ENCODE measurements around the gene FAM3C. TPM values are rescaled to one million over a fixed set of nuclear protein-coding genes. Genes with fewer than 3 reads are reported as not detected.

FAM3C gene
- total and polyA plus RNA-seq, 2 experiments from 2014 or later: 38.6 to 52.4 TPM

GRCh38 chr7:121329191-121330052, 66.7 kb downstream of the FAM3C start:
- peak overlapping the region; percentile 53 for H3K4me3 ChIP-seq
- H3F3A ChIP-seq (ENCODE audit: insufficient read depth): no peaks in the 10 kb centered on the region
- H3K9ac ChIP-seq: no peak overlapping the region
- H3K9me3 ChIP-seq (ENCODE audit: low read depth): no peaks in the 10 kb centered on the region
- H3K36me3 ChIP-seq (ENCODE audit: low read depth): no peaks in the 10 kb centered on the region
- H3K27ac ChIP-seq: no peak overlapping the region
- in situ Hi-C loops (cut with MboI): loop anchor here (25.0 kb wide), 1 partner anchor 342 kb away; the partner anchor contains the start of gene CPED1
- no peaks in the 10 kb centered on the region for H3K79me2 ChIP-seq (ENCODE audit: insufficient read depth)
- H3K9me2 ChIP-seq (ENCODE audit: insufficient read depth): no peaks in the 10 kb centered on the region
- TF ChIP-seq EZH2phosphoT487 (IDR thresholded peaks at IDR 0.05; ENCODE audit: insufficient read depth, low read depth): 0 out of 2 replicates have a peak, but pooled peaks have one; percentile 13
- TF ChIP-seq EZH2 (IDR thresholded peaks at IDR 0.05; ENCODE audit: insufficient read depth, poor library complexity, severe bottlenecking): no peak
- DNase-seq: peak; percentile 26
- H2AFZ ChIP-seq: no peak overlapping the region
- H3K4me2 ChIP-seq (ENCODE audit: unreplicated experiment): peak overlapping the region; percentile 46
- H3K4me1 ChIP-seq (ENCODE audit: insufficient read depth): 0 out of 2 replicates have a peak, but pooled peaks cover 5% of the 10 kb centered on the region
- H3K27me3 ChIP-seq (replicated peaks; ENCODE audit: insufficient read depth): peaks cover 67% of the 10 kb centered on the region
- WGBS, 2 experiments (ENCODE audit: low coverage in 1 of 2, low lambda C conversion rate in 2 of 2, missing lambda C conversion rate in 2 of 2): 3% methylated on average over 47 of the region's 47 CpGs
- no peaks in the 10 kb centered on the region for H4K20me1 ChIP-seq (ENCODE audit: insufficient read depth)

GRCh38 chr7:121328508-121329190, 67.5 kb downstream of the FAM3C start, which contains the start of gene WNT16:
WNT16 (plus strand) TSS chr7:121329000; CDS start chr7:121329293, 293 bp downstream.
- no peaks in the 10 kb centered on the region for H3K9me3 ChIP-seq (ENCODE audit: low read depth)
- WGBS, 2 experiments (ENCODE audit: low coverage in 1 of 2, low lambda C conversion rate in 2 of 2, missing lambda C conversion rate in 2 of 2): 14 to 16% methylated on average over 27 of the region's 27 CpGs
- H4K20me1 ChIP-seq (ENCODE audit: insufficient read depth): no peaks in the 10 kb centered on the region
- H2AFZ ChIP-seq: no peak within 1 kb of the TSS
- H3K79me2 ChIP-seq (ENCODE audit: insufficient read depth): no peaks in the 10 kb centered on the region
- peak within 1 kb of the TSS; percentile 53 for H3K4me3 ChIP-seq
- no peaks in the 10 kb centered on the region for H3K36me3 ChIP-seq (ENCODE audit: low read depth)
- H3K27ac ChIP-seq: no peak within 1 kb of the TSS
- peaks cover 66% of the 10 kb centered on the region for H3K27me3 ChIP-seq (replicated peaks; ENCODE audit: insufficient read depth)
- peak within 1 kb of the TSS; percentile 46 for H3K4me2 ChIP-seq (ENCODE audit: unreplicated experiment)
- H3K9me2 ChIP-seq (ENCODE audit: insufficient read depth): no peaks in the 10 kb centered on the region
- H3K4me1 ChIP-seq (ENCODE audit: insufficient read depth): 0 out of 2 replicates have a peak, but pooled peaks cover 5% of the 10 kb centered on the region
- DNase-seq: peak; percentile 26
- TF ChIP-seq EZH2phosphoT487 (IDR thresholded peaks at IDR 0.05; ENCODE audit: insufficient read depth, low read depth): 0 out of 2 replicates have a peak, but pooled peaks have one; percentile 16
- TF ChIP-seq EZH2 (IDR thresholded peaks at IDR 0.05; ENCODE audit: insufficient read depth, poor library complexity, severe bottlenecking): no peak
- in situ Hi-C loops (cut with MboI): loop anchor here (25.0 kb wide), 1 partner anchor 341 kb away; the partner anchor contains the start of gene CPED1
- H3F3A ChIP-seq (ENCODE audit: insufficient read depth): no peaks in the 10 kb centered on the region
- H3K9ac ChIP-seq: no peak within 1 kb of the TSS

GRCh38 chr7:121327671-121328070, 68.4 kb downstream of the FAM3C start:
- H3K4me1 ChIP-seq (ENCODE audit: insufficient read depth): 0 out of 2 replicates have a peak, but pooled peaks cover 5% of the 10 kb centered on the region
- no peaks in the 10 kb centered on the region for H3K9me2 ChIP-seq (ENCODE audit: insufficient read depth)
- H2AFZ ChIP-seq: no peak overlapping the region
- no peaks in the 10 kb centered on the region for H4K20me1 ChIP-seq (ENCODE audit: insufficient read depth)
- 74 to 86% methylated on average over 5 of the region's 5 CpGs for WGBS, 2 experiments (ENCODE audit: low coverage in 1 of 2, low lambda C conversion rate in 2 of 2, missing lambda C conversion rate in 2 of 2)
- H3K4me3 ChIP-seq: no peak overlapping the region
- in situ Hi-C loops (cut with MboI): loop anchor here (25.0 kb wide), 1 partner anchor 340 kb away; the partner anchor contains the start of gene CPED1
- TF ChIP-seq EZH2phosphoT487 (IDR thresholded peaks at IDR 0.05; ENCODE audit: insufficient read depth, low read depth): no peak
- no peak for TF ChIP-seq EZH2 (IDR thresholded peaks at IDR 0.05; ENCODE audit: insufficient read depth, poor library complexity, severe bottlenecking)
- no peaks in the 10 kb centered on the region for H3F3A ChIP-seq (ENCODE audit: insufficient read depth)
- no peak overlapping the region for H3K27ac ChIP-seq
- H3K79me2 ChIP-seq (ENCODE audit: insufficient read depth): no peaks in the 10 kb centered on the region
- no peaks in the 10 kb centered on the region for H3K9me3 ChIP-seq (ENCODE audit: low read depth)
- no peaks in the 10 kb centered on the region for H3K36me3 ChIP-seq (ENCODE audit: low read depth)
- no peak overlapping the region for H3K9ac ChIP-seq
- H3K27me3 ChIP-seq (replicated peaks; ENCODE audit: insufficient read depth): peaks cover 66% of the 10 kb centered on the region
- H3K4me2 ChIP-seq (ENCODE audit: unreplicated experiment): no peak overlapping the region
- DNase-seq: no peak
